ENCODE data around the gene SELENOS.

DNA sequence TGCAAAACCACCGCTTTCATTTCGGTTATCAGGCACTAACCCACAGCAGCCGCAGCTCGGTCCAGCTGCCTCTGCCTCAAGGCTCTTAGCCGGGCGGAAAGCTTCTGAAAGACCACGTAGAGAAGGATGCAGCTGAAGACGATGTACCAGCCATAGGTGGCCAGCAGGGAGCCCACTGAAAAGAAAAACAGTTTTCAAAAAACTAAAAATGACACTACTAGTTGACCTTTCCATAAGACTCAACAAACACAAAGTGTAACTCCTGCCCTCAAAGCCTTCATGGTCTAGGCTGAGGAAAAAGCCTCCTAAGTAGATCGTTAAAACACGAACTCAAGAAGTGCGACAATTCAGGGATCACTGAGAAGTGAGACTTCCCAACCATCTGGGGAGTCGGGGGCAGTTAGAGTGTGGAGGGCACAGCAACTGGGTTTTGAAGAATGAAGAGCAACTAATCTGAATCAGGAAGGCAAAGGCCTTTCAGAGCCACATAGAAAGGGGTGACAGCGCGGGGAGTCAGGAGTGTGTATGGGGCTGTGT, 716 bp downstream of the SELENOS start:
- TF ChIP-seq, protein P1, sequence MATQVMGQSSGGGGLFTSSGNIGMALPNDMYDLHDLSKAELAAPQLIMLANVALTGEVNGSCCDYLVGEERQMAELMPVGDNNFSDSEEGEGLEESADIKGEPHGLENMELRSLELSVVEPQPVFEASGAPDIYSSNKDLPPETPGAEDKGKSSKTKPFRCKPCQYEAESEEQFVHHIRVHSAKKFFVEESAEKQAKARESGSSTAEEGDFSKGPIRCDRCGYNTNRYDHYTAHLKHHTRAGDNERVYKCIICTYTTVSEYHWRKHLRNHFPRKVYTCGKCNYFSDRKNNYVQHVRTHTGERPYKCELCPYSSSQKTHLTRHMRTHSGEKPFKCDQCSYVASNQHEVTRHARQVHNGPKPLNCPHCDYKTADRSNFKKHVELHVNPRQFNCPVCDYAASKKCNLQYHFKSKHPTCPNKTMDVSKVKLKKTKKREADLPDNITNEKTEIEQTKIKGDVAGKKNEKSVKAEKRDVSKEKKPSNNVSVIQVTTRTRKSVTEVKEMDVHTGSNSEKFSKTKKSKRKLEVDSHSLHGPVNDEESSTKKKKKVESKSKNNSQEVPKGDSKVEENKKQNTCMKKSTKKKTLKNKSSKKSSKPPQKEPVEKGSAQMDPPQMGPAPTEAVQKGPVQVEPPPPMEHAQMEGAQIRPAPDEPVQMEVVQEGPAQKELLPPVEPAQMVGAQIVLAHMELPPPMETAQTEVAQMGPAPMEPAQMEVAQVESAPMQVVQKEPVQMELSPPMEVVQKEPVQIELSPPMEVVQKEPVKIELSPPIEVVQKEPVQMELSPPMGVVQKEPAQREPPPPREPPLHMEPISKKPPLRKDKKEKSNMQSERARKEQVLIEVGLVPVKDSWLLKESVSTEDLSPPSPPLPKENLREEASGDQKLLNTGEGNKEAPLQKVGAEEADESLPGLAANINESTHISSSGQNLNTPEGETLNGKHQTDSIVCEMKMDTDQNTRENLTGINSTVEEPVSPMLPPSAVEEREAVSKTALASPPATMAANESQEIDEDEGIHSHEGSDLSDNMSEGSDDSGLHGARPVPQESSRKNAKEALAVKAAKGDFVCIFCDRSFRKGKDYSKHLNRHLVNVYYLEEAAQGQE (IDR thresholded peaks at IDR 0.05; ENCODE audit: borderline replicate concordance): no peak
- TF ChIP-seq SMC3 (conservative IDR thresholded peaks at IDR 0.05; ENCODE audit: poor library complexity): no peak
